Right lobe of liver (tissue), 6 donors: ENCODE measurements around the gene TOR1B. TPM values are rescaled to one million over a fixed set of nuclear protein-coding genes. Genes with fewer than 3 reads are reported as not detected.
A peak's percentile ranks its signal among the peaks of the same experiment; 100 is the strongest.

Experiments used
- ATAC-seq, 4 donors: fragments of 200-7000 bp; cut with Tn5 transposase; one replicate each; pipeline ENCODE4 v1.9.1; 2020; ENCODE audit warnings: mild to moderate bottlenecking in 4 of 4, moderate library complexity in 4 of 4
- DNase-seq, 3 donors: peaks; one replicate each; pipeline ENCODE4 v3.0.0-alpha.2; 2020
- H3K27ac ChIP-seq, 3 donors: fragments of 200-600 bp; one replicate each; pipeline ENCODE4 v1.8.0; 2022
- H3K27me3 ChIP-seq, 2 donors: fragments of 200-600 bp; one replicate each; pipeline ENCODE4 v1.8.0; 2022
- H3K36me3 ChIP-seq, 4 donors: fragments of 200-600 bp; sonication (generic) in 1 of 4; one replicate each; pipeline versions ENCODE4 v1.5.1 to v1.8.0; 2017 to 2022; ENCODE audit warnings: control low read depth in 1 of 4
- H3K4me1 ChIP-seq, 4 donors: fragments of 200-600 bp; sonication (generic) in 1 of 4; one replicate each; pipeline versions ENCODE4 v1.5.1 to v1.8.0; 2017 to 2022; ENCODE audit warnings: control low read depth in 1 of 4
- H3K4me3 ChIP-seq, 3 donors: fragments of 200-600 bp; one replicate each; pipeline ENCODE4 v1.8.0; 2022
- H3K9me3 ChIP-seq, 4 donors: fragments of 200-600 bp; sonication (generic) in 1 of 4; one replicate each; pipeline versions ENCODE4 v1.5.1 to v1.8.0; 2017 to 2022; ENCODE audit warnings: control low read depth in 1 of 4
- CTCF ChIP-seq, 4 donors: fragments of 200-600 bp in 3 of 4; fragments of 450-650 bp in 1 of 4; IDR thresholded peaks; one replicate each; pipeline versions ENCODE4 v1.5.1 to v1.8.0; 2016 to 2022; ENCODE audit warnings: antibody characterized with exemption in 4 of 4, mild to moderate bottlenecking in 2 of 4
- POLR2A ChIP-seq: fragments of 450-650 bp; IDR thresholded peaks from one replicate; pipeline ENCODE4 v1.6.1; 2017; ENCODE audit warnings: antibody characterized with exemption, mild to moderate bottlenecking
- whole genome bisulfite sequencing: methylation state at CpG from one replicate; pipeline ENCODE4 v1.1.6; 2018; ENCODE audit warnings: low coverage, low lambda C conversion rate; ENCODE audit not compliant: insufficient coverage; ENCODE audit errors: missing lambda C conversion rate; 5-methylcytosine and 5-hydroxymethylcytosine counted together
- intact Hi-C, 2 donors: fragments of 100-400 bp; cut with DNase I; formaldehyde crosslinking; loops; one replicate each; pipeline versions ENCODE4 v1.11.2 to v1.14.1; 2022
- total RNA-seq, 6 experiments: library from RNA; depleted of rRNA in 2 of 6; stranded (reverse); fragments of >200 nt in 2 of 6; fragmentation: NEBNext Ultra II Directional in 3 of 6; extraction: Animal tissue kit (Norgen Biotek cat#: 25700) in 3 of 6; gene quantifications; one replicate each; pipeline versions ENCODE4 v1.1.0 to v1.2.4, GENCODE V29; 2016 to 2023
- donor health status: DM: no; HTN: yes; CAD: no.
- donor health status: DM: no; HTN: no; CAD: no.
- donor health status: DM: no; HTN: no; CAD: no.
- donor health status: DM: no; HTN: yes; CAD: no.
- donor health status: DM: no; HTN: yes; CAD: no.

TOR1B gene
- total RNA-seq, 6 experiments from 2014 or later, result 16.1 to 30.7 (median 18.9) TPM

- no peaks in the 10 kb centered on the region for H3K9me3 ChIP-seq
- intact Hi-C loops, result no loop called here
- DNase-seq (peak; percentile 97 to 98 (median 98)), ATAC-seq (peak; percentile 98 to 99 (median 99))
- no peaks in the 10 kb centered on the region for H3K27me3 ChIP-seq
- WGBS, result 0% methylated on average over 3 of the region's 81 CpGs
- peak within 1 kb of the TSS; percentile 68 to 98 (median 98) for H3K4me3 ChIP-seq
- peak within 1 kb of the TSS; percentile 45 to 83 (median 83) for H3K27ac ChIP-seq
- TF ChIP-seq POLR2A (peak; percentile 90), CTCF (IDR thresholded peaks at IDR 0.05) (peak in 2 of 4 donors; percentile 10 to 27)
- H3K36me3 ChIP-seq, result peaks cover 9 to 32% (median 16%) of the 10 kb centered on the region in 4 donors
- H3K4me1 ChIP-seq, result peaks cover 0 to 18% (median 4%) of the 10 kb centered on the region in 4 donors
These were observed 32.3 kb downstream of the TOR1B start, which contains the start of the genes C9orf78 and USP20 for GRCh38 chr9:129835128-129835859. C9orf78 (minus strand) TSS chr9:129835275; CDS start chr9:129835221, 54 bp downstream. USP20 (plus strand) TSS chr9:129835458; CDS start chr9:129852556, 17,098 bp downstream.

- intact Hi-C loops, result no loop called here
- WGBS, result 1% methylated on average over 17 of the region's 19 CpGs
- TF ChIP-seq CTCF (IDR thresholded peaks at IDR 0.05), result no peak
- TF ChIP-seq POLR2A, result no peak
- DNase-seq (no peak), ATAC-seq (no peak)
- Histone ChIP-seq H3K27ac (peak overlapping the region; percentile 45 to 83 (median 83)), H3K27me3 (no peaks in the 10 kb centered on the region), H3K4me1 (peaks cover 0 to 18% (median 4%) of the 10 kb centered on the region in 4 donors), H3K36me3 (peaks cover 9 to 27% (median 12%) of the 10 kb centered on the region in 4 donors), H3K9me3 (no peaks in the 10 kb centered on the region), H3K4me3 (peak overlapping the region; percentile 68 to 98 (median 98))
These were observed 32.9 kb downstream of the TOR1B start for GRCh38 chr9:129835860-129836223.

- Histone ChIP-seq H3K9me3 (no peaks in the 10 kb centered on the region), H3K27me3 (no peaks in the 10 kb centered on the region), H3K4me1 (peaks cover 0 to 18% (median 4%) of the 10 kb centered on the region in 4 donors), H3K36me3 (peaks cover 3 to 21% (median 6%) of the 10 kb centered on the region in 4 donors), H3K27ac (no peak overlapping the region), H3K4me3 (peak overlapping the region; percentile 68 to 98 (median 98))
- intact Hi-C loops, result no loop called here
- ATAC-seq (no peak), DNase-seq (no peak)
- TF ChIP-seq CTCF (IDR thresholded peaks at IDR 0.05) (no peak), POLR2A (no peak)
- 43% methylated on average over 11 of the region's 16 CpGs for whole genome bisulfite sequencing
These were observed 33.5 kb downstream of the TOR1B start for GRCh38 chr9:129836311-129837007.

- H3K27ac ChIP-seq, result no peak overlapping the region
- TF ChIP-seq CTCF (IDR thresholded peaks at IDR 0.05) (no peak), POLR2A (no peak)
- H3K27me3 ChIP-seq, result no peaks in the 10 kb centered on the region
- WGBS, result 87% methylated on average over 4 of the region's 12 CpGs
- H3K9me3 ChIP-seq, result no peaks in the 10 kb centered on the region
- intact Hi-C loops, result no loop called here
- H3K4me1 ChIP-seq, result peaks cover 0 to 15% (median 2%) of the 10 kb centered on the region in 4 donors
- no peaks in the 10 kb centered on the region for H3K36me3 ChIP-seq
- DNase-seq, result no peak
- H3K4me3 ChIP-seq, result no peak overlapping the region
- ATAC-seq, result no peak
These were observed 35.8 kb downstream of the TOR1B start for GRCh38 chr9:129838707-129839259.
